Sigmoid colon (tissue), 7 donors: ENCODE results near the gene SVBP. TPM values are rescaled to one million over a fixed set of nuclear protein-coding genes. Genes with fewer than 3 reads are reported as not detected.

Experiments
- DNase-seq: peaks from one replicate; pipeline ENCODE4 v3.0.0-alpha.2; 2019
- H3K27ac ChIP-seq, 4 donors: fragments of 200-600 bp; sonication (generic); one replicate each; pipeline ENCODE4 v1.5.1; 2016 to 2019; ENCODE audit warnings: mild to moderate bottlenecking in 1 of 4
- H3K27me3 ChIP-seq, 3 donors: fragments of 200-600 bp; sonication (generic); one replicate each; pipeline ENCODE4 v1.5.1; 2019; ENCODE audit warnings: mild to moderate bottlenecking in 1 of 3
- H3K36me3 ChIP-seq, 4 donors: fragments of 200-600 bp; sonication (generic); one replicate each; pipeline ENCODE4 v1.5.1; 2016 to 2019
- H3K4me1 ChIP-seq, 4 donors: fragments of 200-600 bp; sonication (generic); one replicate each; pipeline ENCODE4 v1.5.1; 2017 to 2019
- H3K4me3 ChIP-seq, 4 donors: fragments of 200-600 bp; sonication (generic); one replicate each; pipeline ENCODE4 v1.5.1; 2017 to 2019; ENCODE audit warnings: mild to moderate bottlenecking in 2 of 4, moderate library complexity in 1 of 4
- H3K9me3 ChIP-seq, 4 donors: fragments of 200-600 bp in 3 of 4; sonication (generic) in 3 of 4; one replicate each; pipeline versions ENCODE4 v1.5.1 to v1.6.1; 2013 to 2019
- CTCF ChIP-seq, 4 experiments: fragments of 450-650 bp in 3 of 4; fragments of 200-600 bp in 1 of 4; IDR thresholded peaks; one replicate each; pipeline ENCODE4 v1.5.1; 2016 to 2019; ENCODE audit warnings: antibody characterized with exemption in 4 of 4, mild to moderate bottlenecking in 3 of 4, moderate library complexity in 2 of 4
- EP300 ChIP-seq, 4 donors: sonication (generic); formaldehyde crosslinking; IDR thresholded peaks; one replicate each; pipeline ENCODE4 v1.6.1; 2017; ENCODE audit warnings: antibody characterized with exemption in 4 of 4
- POLR2A ChIP-seq, 2 donors: fragments of 450-650 bp; IDR thresholded peaks; one replicate each; pipeline ENCODE4 v1.6.1; 2016; ENCODE audit warnings: antibody characterized with exemption in 2 of 2, mild to moderate bottlenecking in 2 of 2, moderate library complexity in 2 of 2
- POLR2AphosphoS5 ChIP-seq, 4 donors: sonication (generic); formaldehyde crosslinking; IDR thresholded peaks; one replicate each; pipeline ENCODE4 v1.6.1; 2017; ENCODE audit warnings: antibody characterized with exemption in 4 of 4
- WGBS, 2 donors: extraction: QIAGEN DNeasy Blood & Tissue Kit; methylation state at CpG; one replicate each; pipeline ENCODE4 v1.1.7; 2013; 5-methylcytosine and 5-hydroxymethylcytosine counted together
- intact Hi-C: fragments of 100-400 bp; cut with DNase I; formaldehyde crosslinking; loops from one replicate; pipeline ENCODE4 v1.15.1; 2023
- polyA plus RNA-seq, 3 donors: library from polyadenylated mRNA; stranded (reverse); fragments of 200-250 nt; gene quantifications; one replicate each; pipeline ENCODE4 v1.2.3, GENCODE V29; 2013
- total RNA-seq, 4 donors: library from RNA; depleted of rRNA; stranded (reverse); fragments of >200 nt; gene quantifications; one replicate each; pipeline ENCODE4 v1.1.0, GENCODE V29; 2016
- donor health status: healthy with polysubstance abuse.
- donor health status: Bipolar disorder and iron deficiency.
- donor health status: healthy.

Gene SVBP
- total and polyA plus RNA-seq, 7 donors: 22.5 to 53.5 (median 36.1) TPM

- Histone ChIP-seq H3K4me3 (no peak overlapping the region), H3K9me3 (no peaks in the 10 kb centered on the region), H3K4me1 (peaks cover 0 to 12% (median 3%) of the 10 kb centered on the region in 4 donors), H3K27ac (no peak overlapping the region), H3K36me3 (peaks cover 0 to 4% (median under 1%) of the 10 kb centered on the region in 4 donors), H3K27me3 (no peaks in the 10 kb centered on the region)
- 82 to 86% methylated on average over 10 of the region's 10 CpGs for WGBS, 2 donors
- DNase-seq: no peak
- no peak for TF ChIP-seq EP300 (IDR thresholded peaks at IDR 0.05)
- no peak for TF ChIP-seq POLR2A (IDR thresholded peaks at IDR 0.05)
- TF ChIP-seq CTCF (IDR thresholded peaks at IDR 0.05): no peak
- no peak for TF ChIP-seq POLR2AphosphoS5 (IDR thresholded peaks at IDR 0.05)
- intact Hi-C loops: no loop called here
These were observed 8.0 kb upstream of the SVBP start for GRCh38 chr1:42825036-42825851.

GRCh38 chr1:42824481-42825035, 7.4 kb upstream of the SVBP start:
- no peaks in the 10 kb centered on the region for H3K9me3 ChIP-seq
- peaks cover 0 to 12% (median 3%) of the 10 kb centered on the region in 4 donors for H3K4me1 ChIP-seq
- WGBS, 2 donors: 96% methylated on average over 4 of the region's 4 CpGs
- H3K4me3 ChIP-seq: no peak overlapping the region
- H3K27me3 ChIP-seq: no peaks in the 10 kb centered on the region
- intact Hi-C loops: no loop called here
- no peak for DNase-seq
- peaks cover 0 to 4% (median 0%) of the 10 kb centered on the region in 4 donors for H3K36me3 ChIP-seq
- TF ChIP-seq CTCF (IDR thresholded peaks at IDR 0.05) (no peak), POLR2A (IDR thresholded peaks at IDR 0.05) (no peak), EP300 (IDR thresholded peaks at IDR 0.05) (no peak), POLR2AphosphoS5 (IDR thresholded peaks at IDR 0.05) (no peak)
- no peak overlapping the region for H3K27ac ChIP-seq

- H3K27ac ChIP-seq: no peak overlapping the region
- WGBS, 2 donors: 77 to 81% methylated on average over 2 of the region's 2 CpGs
- no peak overlapping the region for H3K4me3 ChIP-seq
- no peak for DNase-seq
- TF ChIP-seq POLR2AphosphoS5 (IDR thresholded peaks at IDR 0.05): no peak
- no peak for TF ChIP-seq CTCF (IDR thresholded peaks at IDR 0.05)
- TF ChIP-seq EP300 (IDR thresholded peaks at IDR 0.05): no peak
- no peak for TF ChIP-seq POLR2A (IDR thresholded peaks at IDR 0.05)
- H3K4me1 ChIP-seq: peaks cover 0 to 15% (median 4%) of the 10 kb centered on the region in 4 donors
- no peaks in the 10 kb centered on the region for H3K27me3 ChIP-seq
- no peaks in the 10 kb centered on the region for H3K36me3 ChIP-seq
- intact Hi-C loops: no loop called here
- H3K9me3 ChIP-seq: no peaks in the 10 kb centered on the region
These were observed 5.7 kb upstream of the SVBP start for GRCh38 chr1:42822800-42823392.

GRCh38 chr1:42821690-42822089, 4.5 kb upstream of the SVBP start:
- H3K4me1 ChIP-seq: peaks cover 0 to 19% (median 7%) of the 10 kb centered on the region in 4 donors
- no peaks in the 10 kb centered on the region for H3K36me3 ChIP-seq
- intact Hi-C loops: no loop called here
- DNase-seq: no peak
- TF ChIP-seq POLR2AphosphoS5 (IDR thresholded peaks at IDR 0.05) (no peak), CTCF (IDR thresholded peaks at IDR 0.05) (no peak), EP300 (IDR thresholded peaks at IDR 0.05) (no peak)
- H3K9me3 ChIP-seq: no peaks in the 10 kb centered on the region
- 96% methylated on average over 2 of the region's 2 CpGs for WGBS, 2 donors
- H3K4me3 ChIP-seq: no peak overlapping the region
- no peak overlapping the region for H3K27ac ChIP-seq
- no peaks in the 10 kb centered on the region for H3K27me3 ChIP-seq
